Measurements from ENCODE around the gene ZEB1. TPM values are rescaled to one million over a fixed set of nuclear protein-coding genes. Genes with fewer than 3 reads are reported as not detected.

The ZEB1 gene
- total and polyA plus RNA-seq, 2 of the 4 experiments (the other 2 are of a cell fraction): 23.7 to 108 TPM

- Histone ChIP-seq H3K36me3 (ENCODE audit: control insufficient read depth, insufficient read depth, low read length) (peaks cover 46% of the 10 kb centered on the region), H2BK5ac (ENCODE audit: low read depth, low read length, poor library complexity, severe bottlenecking) (no peak overlapping the region), H4K91ac (ENCODE audit: insufficient read depth, low read depth, low read length) (no peak overlapping the region), H2AK9ac (replicated peaks; ENCODE audit: low read depth, low read length, poor library complexity) (no peak overlapping the region), H3K79me1 (ENCODE audit: low read depth in 1 of 2, low read length in 2 of 2) (peaks cover 23 to 62% of the 10 kb centered on the region in 2 experiments), H3K18ac (ENCODE audit: low read depth, low read length) (no peak overlapping the region), H3K9me1 (ENCODE audit: insufficient read depth, low read length) (peaks cover 14% of the 10 kb centered on the region; the same call in 1 of the 2 replicates), H2BK15ac (ENCODE audit: low read depth, low read length) (no peak overlapping the region), H3K4ac (ENCODE audit: low read depth, low read length) (no peak overlapping the region), H3K4me3 (ENCODE audit: insufficient read depth, low read depth, low read length) (no peak overlapping the region), H3K9ac (ENCODE audit: low read depth, low read length) (no peak overlapping the region), H2AK5ac (ENCODE audit: low read depth, low read length) (no peak overlapping the region), H3K23ac (ENCODE audit: low read depth, low read length) (no peak overlapping the region), H3K14ac (replicated peaks; ENCODE audit: low read depth, low read length) (no peak overlapping the region), H3K27me3 (ENCODE audit: control insufficient read depth, insufficient read depth, low read length) (no peaks in the 10 kb centered on the region), H4K20me1 (ENCODE audit: insufficient read depth, low read length) (peaks cover 8% of the 10 kb centered on the region; the same call in 1 of the 2 replicates), H2BK20ac (ENCODE audit: low read depth, low read length) (no peak overlapping the region), H4K5ac (ENCODE audit: low read depth, low read length) (no peak overlapping the region), H3K56ac (ENCODE audit: extremely low read depth, insufficient read depth, low read length) (no peak overlapping the region), H2BK120ac (ENCODE audit: low read depth, low read length) (no peak overlapping the region), H3K27ac (ENCODE audit: insufficient read depth, low read length) (no peak overlapping the region), H2AFZ (replicated peaks; ENCODE audit: low read length, poor library complexity) (no peak overlapping the region), H4K8ac (ENCODE audit: low read depth in 2 of 2, low read length in 2 of 2) (no peak overlapping the region), H3K9me3 (ENCODE audit: control insufficient read depth, insufficient read depth, low read length) (no peaks in the 10 kb centered on the region), H3K4me2 (ENCODE audit: low read depth, low read length) (no peak overlapping the region), H3K4me1 (ENCODE audit: control insufficient read depth, insufficient read depth, low read length) (no peaks in the 10 kb centered on the region; the same call in 1 of the 2 replicates)
- BruUV-seq (replicated peaks): no TSS peak
- 80% methylated on average over 1 of the region's 4 CpGs; no CpG with 5 or more reads in 1 of the 2 experiments for WGBS, 2 experiments (ENCODE audit: extremely low coverage in 2 of 2, insufficient read length in 1 of 2)
- intact Hi-C loops (cut with micrococcal nuclease): no loop called here
- DNase-seq: no peak
- no peak for TF ChIP-seq RFX5 (IDR thresholded peaks at IDR 0.05; ENCODE audit: low read depth, low read length)
- TF ChIP-seq POLR2A (IDR thresholded peaks at IDR 0.05; ENCODE audit: low read depth, low read length): no peak
- TF ChIP-seq, protein P1, sequence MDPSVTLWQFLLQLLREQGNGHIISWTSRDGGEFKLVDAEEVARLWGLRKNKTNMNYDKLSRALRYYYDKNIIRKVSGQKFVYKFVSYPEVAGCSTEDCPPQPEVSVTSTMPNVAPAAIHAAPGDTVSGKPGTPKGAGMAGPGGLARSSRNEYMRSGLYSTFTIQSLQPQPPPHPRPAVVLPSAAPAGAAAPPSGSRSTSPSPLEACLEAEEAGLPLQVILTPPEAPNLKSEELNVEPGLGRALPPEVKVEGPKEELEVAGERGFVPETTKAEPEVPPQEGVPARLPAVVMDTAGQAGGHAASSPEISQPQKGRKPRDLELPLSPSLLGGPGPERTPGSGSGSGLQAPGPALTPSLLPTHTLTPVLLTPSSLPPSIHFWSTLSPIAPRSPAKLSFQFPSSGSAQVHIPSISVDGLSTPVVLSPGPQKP (IDR thresholded peaks at IDR 0.05; ENCODE audit: borderline replicate concordance, low read depth, low read length): no peak
- no peak for TF ChIP-seq RAD21 (IDR thresholded peaks at IDR 0.05; ENCODE audit: low read length)
- no peak for TF ChIP-seq CTCF (conservative IDR thresholded peaks at IDR 0.05; ENCODE audit: low read depth, low read length)
- no peak for TF ChIP-seq CHD1 (IDR thresholded peaks at IDR 0.05; ENCODE audit: low read depth, low read length)
- no peak for TF ChIP-seq BHLHE40 (IDR thresholded peaks at IDR 0.05; ENCODE audit: low read depth, low read length)
- no peak for TF ChIP-seq MXI1 (IDR thresholded peaks at IDR 0.05; ENCODE audit: borderline replicate concordance, low read depth, low read length)
- TF ChIP-seq USF2 (IDR thresholded peaks at IDR 0.05; ENCODE audit: low read depth, low read length): no peak
- TF ChIP-seq MAFK (IDR thresholded peaks at IDR 0.05; ENCODE audit: low read depth, low read length): no peak
- no peak for TF ChIP-seq NFE2L2 (IDR thresholded peaks at IDR 0.05; ENCODE audit: low read depth, low read length)
- no peak for TF ChIP-seq SMC3 (IDR thresholded peaks at IDR 0.05; ENCODE audit: low read depth, low read length)
- TF ChIP-seq FOS (IDR thresholded peaks at IDR 0.05; ENCODE audit: low read depth, low read length): no peak
- no peak for TF ChIP-seq MAZ (IDR thresholded peaks at IDR 0.05; ENCODE audit: borderline replicate concordance, low read depth, low read length)
- no peak for TF ChIP-seq RCOR1 (IDR thresholded peaks at IDR 0.05; ENCODE audit: insufficient replicate concordance, low read length)
- TF ChIP-seq CEBPB (IDR thresholded peaks at IDR 0.05; ENCODE audit: low read depth, low read length): no peak
- ATAC-seq (ENCODE audit: low read depth): no peak
- ChIA-PET POLR2A (ENCODE audit: unreplicated experiment) (no interaction called here), CTCF (no interaction called here)
- dilution Hi-C loops (cut with HindIII; ENCODE audit: low sequenced_read_pairs, unreplicated experiment): no loop called here
- in situ Hi-C loops (cut with MboI; ENCODE audit: low sequenced_read_pairs): no loop called here
Measured at GRCh38 chr10:31522820-31523219, 203.8 kb downstream of the ZEB1 start.
